Bone marrow (tissue), 2 donors: ENCODE results near the gene BICC1.

Experiments used
- DNase-seq, 2 donors: peaks; one replicate each; lab custom pipeline; 2025; lab: John Stamatoyannopoulos, UW

Gene BICC1

DNA sequence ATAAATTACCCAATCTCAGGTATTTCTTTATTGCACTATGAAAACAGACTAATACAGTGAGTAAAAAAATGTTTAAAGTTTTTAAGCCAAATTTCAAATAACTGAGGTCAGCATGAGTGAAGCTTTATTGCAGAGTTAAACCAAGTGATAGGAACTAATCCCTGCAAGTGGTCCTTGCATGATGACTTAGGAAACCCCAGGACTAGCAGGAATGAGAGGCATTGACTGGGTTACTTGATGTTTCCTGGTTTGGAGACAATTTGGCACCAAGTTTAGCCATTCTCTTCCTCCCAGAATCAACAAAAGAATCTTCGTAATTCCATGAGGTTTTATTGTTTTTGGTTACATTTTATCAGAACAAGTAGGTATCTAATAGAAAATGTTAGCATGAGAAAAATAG, 194.2 kb downstream of the BICC1 start:
- DNase-seq, result no peak

DNA sequence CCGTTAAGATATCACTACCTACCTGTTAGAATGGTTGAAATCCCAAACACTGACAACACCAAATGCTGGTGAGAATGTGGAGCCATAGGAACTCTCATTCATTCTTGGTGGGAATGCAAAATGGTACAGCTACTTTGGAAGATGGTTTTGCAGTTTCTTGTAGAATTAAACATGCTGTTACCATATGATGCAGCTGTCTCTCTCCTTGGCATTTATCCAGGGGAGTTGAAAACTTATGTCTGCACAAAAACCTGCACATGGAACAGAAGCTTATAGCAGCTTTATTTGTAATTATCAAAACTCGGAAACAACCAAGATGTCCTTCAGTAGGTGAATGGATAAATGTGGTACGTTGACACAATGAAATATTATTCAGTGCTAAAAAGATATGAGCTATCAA, 199.5 kb downstream of the BICC1 start:
- DNase-seq, result no peak

DNA sequence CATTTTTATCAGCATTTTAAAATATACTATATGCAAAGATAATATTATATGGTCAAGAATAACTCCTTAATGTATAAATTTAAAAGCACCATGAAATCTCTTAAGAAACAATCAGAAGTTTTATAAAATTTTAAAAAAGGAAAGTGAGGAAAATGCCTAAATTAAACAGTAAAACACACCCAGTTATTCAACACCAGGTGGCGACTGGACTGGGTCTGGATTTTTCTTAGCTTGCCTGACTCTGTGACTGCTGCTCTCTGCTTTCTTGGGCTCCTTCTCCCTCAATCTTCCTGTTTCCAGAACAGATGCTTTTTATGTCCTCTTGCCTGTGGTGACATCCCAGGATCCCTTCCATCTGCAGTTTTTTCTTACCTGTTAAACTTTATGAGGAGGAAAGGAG, 200.3 kb downstream of the BICC1 start:
- no peak for DNase-seq

DNA sequence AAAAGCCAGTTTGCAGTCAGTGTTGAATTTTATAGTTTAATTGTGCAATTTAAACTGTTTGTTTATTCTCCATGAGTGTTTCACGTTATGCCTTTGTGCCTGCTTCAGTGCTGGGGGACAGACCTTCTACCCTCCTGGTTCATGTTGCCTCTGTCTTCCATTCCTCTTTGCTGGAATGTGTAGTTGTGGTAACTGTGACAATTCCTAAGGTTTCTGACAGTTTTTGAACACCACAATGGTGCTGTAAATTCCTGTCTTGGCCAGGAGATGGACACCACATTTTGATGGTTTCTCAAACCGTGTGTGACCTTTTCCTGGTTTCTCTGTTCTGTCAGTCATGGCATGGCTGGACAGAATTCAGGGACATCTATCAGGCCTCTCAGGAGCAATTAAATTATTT, 201.7 kb downstream of the BICC1 start:
- no peak for DNase-seq

DNA sequence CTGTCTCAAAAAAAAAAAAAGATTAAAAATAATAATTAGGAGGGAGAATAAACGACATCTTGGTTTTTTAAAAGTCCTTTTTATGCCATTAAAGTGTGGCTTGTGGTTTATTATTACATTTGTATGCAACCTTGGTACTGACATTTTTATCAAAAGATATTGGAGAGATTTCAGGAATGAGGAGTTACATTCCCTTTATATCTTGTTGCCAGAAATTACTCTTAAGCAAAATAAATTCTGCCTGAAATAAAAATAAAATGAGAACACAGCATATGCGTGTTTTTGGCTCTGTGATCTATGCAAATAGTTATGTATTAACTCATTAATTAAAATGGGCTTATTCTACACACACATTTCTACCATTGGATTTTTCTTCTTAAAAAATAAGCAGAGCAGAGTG, 202.4 kb downstream of the BICC1 start:
- DNase-seq, result no peak

DNA sequence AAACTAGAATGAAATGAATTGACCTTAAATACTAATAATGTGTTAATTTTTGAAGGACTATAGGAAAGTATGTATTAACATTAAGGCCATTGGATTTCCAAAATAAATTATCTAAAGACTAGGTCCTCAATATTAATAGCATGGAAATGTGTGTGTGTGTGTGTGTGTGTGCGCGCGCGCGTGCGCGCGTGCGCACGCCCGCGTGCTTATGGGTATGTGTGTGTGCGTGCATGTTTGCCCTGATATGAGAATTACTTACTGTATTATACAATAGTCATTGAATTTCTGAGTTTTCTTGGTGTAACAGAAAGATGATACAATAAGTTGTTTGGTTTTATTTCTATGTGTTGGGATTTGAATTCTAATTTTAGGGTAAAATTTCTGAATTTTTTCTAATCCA, 205.9 kb downstream of the BICC1 start:
- no peak for DNase-seq

DNA sequence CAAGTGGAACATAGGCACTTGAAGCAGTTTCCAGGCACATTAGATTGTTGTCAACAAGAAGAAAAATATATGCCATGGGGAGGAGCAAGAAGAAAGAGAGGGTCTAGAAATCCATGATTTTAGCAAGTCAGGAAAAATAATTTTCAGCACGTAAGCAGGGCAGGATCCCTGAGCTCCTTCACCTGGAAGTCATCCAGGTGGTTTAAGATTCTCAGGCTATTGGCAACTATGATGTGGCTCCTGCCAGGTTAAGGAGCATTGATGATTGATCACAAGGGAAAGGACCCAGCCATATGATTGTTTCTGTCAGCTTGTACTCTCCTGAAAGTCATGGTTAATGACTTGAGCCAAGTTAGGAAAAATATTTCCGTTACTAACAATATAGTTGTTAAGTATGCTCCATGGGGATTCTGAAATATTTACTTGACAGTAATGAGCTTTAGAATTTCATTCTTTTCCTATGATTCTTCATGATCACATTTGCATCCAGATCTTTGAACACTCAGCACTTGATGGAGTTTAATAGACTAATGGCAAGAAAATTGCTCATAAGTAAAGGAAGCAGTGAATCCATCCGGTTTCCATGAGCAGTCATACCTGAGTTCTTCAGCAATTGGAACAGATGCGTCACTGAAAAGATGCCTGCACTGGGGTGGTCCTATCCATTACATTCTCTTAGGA, 209.1 kb downstream of the BICC1 start:
- DNase-seq, result no peak

DNA sequence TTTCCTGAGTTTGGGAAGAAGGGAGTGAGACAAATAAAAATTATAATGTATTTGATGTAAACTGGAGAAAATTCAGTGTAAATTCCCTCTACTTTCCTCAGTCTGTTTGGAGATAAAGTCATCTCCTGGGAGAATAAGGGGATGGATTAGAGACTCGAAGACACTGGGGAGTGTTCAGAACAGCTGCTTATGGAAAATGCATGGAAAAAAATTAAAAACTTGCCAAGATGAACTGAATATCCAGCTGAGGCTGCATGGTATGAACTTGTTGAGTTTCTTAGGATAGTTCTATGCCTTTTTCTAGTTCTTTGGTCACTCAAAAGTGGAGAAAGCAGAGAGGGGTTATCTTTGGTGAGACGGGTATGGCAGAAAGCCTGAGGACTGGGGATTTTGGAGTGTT, 210.5 kb downstream of the BICC1 start:
- no peak for DNase-seq

DNA sequence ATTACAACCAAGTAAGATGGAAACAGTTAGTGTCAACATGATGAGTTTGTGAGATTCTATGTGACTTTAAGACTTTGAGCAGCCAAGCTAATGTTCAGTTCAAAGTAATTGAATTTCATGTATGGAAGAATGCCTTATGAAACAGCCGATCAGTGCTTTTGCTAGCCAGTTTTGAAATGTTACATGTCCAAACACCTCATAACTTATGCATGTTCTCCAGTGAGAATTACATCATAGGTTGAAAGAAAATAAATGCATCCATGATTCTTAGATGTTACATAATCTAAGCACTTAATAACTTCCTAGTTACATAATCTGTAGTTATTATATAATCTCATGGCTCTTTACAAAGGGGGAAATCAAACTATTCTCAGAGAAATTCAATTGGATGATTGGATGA, 211.3 kb downstream of the BICC1 start:
- DNase-seq, result no peak

DNA sequence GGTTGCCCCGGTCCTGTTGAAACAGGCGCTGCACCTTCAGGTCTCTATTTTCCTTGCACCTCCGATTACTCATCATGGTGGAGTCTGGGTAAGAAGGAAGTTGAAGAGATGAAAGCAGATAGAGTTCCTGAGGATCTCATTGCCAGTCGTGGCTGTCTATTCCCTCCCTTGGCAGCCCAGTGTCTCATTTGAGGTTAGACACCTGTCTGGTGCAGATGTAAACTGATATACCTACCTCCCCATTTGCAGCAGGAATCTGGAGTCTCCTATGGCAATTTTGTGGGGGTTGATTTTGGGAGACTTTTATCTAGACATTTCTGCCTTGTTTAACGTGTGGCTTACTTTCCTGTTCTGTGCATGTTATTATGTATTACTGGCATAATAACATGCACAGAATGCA, 212.1 kb downstream of the BICC1 start:
- DNase-seq, result no peak

DNA sequence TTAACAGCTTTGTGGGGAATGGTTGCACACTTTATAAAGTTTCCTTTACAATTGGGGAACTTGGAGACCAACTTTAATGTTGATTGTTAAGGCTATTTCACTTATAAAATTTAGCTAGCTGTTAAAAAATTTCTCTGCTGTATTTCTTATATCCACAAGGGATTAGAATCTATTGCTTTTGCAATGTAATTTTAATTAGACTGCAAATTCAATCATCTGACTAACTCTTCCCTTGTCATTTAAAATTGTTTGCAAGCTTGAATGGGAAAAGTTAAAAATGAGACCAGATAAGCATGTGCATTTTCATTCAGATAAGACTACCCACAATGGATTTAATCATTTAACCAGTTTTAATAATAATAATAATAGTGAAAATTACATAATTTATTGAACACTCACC, 213.2 kb downstream of the BICC1 start:
- no peak for DNase-seq

DNA sequence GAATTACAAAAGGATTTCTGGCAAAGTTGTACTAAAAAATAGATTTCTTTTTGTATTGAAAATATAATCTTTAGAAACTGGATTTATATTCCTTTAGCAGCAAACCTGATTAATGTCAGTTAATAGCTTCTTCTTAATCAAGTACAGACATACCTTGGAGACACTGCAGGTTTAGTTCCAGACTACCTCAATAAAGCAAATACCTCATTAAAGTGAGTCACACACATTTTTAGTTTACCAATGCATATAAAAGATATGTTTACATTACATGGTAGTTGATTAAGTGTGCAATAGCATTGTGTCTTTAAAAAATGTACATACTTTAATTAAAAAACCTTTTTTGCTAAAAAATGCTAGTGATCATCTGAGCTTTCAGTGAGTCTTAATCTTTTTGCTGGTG, 215.0 kb downstream of the BICC1 start:
- DNase-seq, result no peak

DNA sequence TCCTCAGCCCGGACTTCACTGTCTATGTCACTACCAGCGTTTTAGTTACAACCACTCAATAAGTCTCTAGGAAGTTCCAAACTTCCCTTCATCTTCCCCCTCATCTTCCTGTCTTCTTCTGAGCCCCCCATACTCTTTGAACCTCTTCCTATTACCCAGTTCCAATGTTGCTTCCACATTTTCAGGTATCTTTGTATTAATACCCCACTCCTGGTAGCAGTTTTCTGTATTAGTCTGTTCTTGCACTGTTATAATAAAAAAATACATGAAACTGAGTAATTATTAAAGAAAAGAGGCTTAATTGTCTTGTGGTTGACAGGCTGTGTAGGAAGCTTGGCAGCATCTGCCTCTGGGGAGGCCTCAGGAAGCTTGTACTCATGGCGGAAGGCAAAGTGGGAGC, 218.6 kb downstream of the BICC1 start:
- DNase-seq, result no peak

DNA sequence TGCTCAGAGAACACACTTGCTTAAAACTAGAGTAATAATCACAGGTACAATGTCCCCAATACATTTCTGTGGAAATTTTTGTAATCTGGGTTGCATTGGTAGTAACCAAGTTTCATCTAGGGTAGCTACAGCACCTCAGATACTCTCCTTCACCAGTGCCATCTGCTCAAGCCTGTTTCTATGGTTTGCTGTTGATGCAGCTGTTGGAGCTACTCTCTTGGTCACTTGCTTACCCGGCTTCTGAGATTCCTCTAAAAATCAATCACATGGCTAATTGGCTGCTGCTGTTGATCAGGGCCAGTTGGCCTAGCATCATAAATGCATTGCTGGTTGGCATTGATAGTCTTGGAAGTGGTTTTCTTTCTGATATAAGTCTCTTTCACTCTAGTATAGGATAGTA, 220.8 kb downstream of the BICC1 start:
- DNase-seq, result no peak

DNA sequence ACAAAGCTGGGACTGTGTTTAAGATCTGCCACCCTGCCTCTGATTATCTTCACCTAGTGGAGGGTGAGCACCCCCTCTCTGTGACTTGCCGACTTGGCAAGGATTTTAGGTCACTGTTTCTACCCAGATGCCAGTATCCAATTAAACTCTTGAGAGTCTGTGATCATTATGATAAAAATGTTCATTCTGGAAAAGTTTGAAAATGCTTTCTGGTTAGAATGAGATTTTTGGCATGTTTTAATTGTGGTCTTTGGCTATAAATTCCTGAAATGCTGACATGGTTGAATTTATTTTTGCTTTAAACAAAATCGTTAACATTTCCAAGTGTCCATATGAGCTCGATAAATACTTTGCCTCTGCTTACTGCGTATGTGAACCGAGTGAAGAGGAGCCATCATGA, 221.4 kb downstream of the BICC1 start:
- no peak for DNase-seq

DNA sequence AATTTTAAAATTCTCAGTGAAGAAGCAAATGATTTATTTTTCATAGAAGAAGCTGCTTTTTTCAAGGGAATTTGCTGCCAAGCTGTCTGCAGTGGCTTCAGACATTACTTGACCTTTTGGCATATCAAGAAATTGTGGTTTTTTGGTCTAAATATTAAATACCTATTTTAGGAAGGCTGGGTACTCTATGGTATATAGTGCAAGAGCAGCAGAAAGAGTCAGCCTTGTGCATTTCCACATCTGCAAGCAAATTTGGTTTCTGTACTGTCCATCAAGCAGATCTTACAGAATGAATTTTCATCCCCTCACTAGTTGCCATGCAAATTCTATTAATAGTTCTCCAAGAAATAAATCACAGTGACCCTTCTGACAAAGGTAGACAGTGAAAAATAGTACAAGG, 222.0 kb downstream of the BICC1 start:
- DNase-seq, result no peak

DNA sequence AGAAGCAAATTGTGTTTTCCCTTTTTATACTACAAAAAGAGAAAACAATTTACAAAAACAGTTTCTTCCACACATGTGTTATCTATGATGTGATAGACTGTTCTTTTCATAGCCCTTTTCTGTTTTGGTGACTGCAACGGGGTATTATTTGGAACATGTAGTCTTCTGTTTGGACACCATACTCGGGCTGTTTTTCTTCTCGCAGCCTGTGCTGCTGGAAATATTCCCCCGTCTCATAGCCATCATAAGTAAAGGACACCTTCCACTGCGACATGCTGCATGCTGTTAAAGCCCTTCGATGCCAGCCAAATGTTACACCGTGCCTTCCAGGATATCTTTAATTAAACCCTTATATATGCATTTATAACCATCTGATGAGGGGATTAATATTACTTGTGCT, 222.4 kb downstream of the BICC1 start:
- DNase-seq, result no peak

DNA sequence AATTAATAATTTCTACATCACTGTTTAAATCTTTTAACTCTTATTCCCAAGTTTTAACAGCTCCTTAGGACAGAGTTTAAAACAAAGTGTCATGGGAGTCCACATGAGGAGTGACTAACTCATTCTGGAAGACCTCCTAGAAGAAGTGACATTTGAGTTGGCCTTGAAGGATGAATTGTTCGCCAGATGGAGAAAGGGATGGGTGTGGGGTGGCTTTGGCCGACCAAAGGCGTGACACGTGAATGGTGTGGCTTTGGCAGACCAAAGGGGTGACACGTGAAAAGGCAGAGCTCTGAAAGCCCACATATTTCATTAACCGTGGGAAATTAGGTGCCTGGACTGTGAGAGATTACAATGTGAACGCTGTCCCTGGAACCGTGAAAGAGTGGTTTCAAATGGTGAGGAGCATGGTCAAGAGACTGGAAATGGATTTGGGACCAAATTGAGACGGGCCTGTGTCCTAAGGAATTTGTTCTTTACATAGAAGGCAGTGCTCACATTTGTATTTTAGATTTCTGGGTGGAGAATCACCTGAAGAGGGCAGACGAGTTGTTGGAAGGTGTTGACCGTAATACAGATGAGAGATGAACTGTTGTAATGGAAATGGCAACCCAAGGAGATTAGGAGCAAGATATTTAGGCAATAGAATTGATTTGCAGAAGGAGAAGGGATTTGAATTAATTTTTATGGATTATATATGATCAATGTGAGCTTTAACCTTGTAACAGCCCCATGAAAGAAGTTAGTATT, 228.1 kb downstream of the BICC1 start:
- no peak for DNase-seq

DNA sequence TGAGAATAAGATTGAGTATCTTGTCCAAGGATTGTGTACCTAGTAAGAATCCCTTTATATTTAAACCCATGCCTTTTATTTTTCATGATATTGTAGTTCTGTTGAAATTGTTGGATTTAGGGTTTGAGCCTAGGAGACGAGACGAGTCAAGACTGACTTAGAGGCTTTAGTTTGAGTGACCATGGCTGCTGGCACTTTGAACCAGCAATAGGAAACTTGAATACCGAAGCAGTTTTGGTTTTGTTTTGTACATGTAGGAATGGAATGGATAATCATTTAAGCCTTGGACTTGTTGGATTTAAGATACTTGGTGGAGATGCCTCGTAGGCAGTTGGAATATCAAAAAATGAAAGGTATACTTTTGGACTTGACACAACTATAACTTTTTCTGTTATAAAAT, 229.0 kb downstream of the BICC1 start:
- DNase-seq, result no peak

DNA sequence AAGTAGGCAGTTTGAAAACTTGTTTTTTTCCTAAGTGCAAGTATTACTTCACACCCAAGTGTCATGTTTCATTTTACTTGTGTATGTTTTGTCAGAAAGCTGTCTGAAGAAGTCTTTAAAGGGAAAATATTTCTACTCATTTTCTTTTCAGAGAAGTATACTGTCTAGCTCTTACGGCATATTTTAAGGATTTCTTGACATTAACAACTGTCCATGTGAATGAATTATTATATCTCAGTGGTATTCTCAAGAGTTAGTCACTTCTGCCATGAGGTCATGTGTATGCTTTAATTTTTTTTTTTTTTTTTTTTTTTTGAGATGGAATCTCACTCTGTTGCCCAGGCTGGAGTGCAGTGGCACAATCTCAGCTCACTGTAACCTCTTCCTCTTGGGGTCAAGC, 229.5 kb downstream of the BICC1 start:
- DNase-seq, result no peak

DNA sequence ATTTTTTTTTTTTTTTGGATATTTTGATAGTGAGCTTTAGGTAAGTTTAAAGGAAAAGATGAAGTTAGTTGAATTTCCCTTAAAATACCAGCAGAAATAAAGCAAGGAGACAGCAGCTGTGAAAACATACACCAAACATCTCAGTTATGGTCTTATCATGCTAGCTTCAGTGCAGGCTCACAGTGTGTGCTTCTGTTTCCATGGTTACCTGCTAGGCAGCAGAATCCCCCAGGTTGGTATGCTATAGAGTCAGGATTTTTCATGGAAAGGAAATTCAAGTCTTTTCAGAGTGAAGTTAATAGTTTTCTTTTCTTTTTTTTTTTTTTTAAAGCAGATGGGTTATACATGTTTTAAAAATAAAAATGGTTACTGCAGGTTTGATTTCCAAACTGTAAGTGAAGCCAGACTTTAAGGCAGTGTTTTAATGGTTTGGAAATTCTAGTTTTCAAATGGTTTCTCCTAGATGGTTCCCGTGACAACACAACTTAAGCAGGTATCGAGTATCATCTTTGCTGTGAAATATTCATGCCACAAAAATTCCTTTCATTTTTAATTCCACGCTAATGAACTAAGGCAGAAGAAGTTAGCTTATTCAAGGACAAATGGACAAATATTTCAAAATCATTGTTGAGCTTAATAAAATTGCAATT, 230.9 kb downstream of the BICC1 start:
- no peak for DNase-seq

DNA sequence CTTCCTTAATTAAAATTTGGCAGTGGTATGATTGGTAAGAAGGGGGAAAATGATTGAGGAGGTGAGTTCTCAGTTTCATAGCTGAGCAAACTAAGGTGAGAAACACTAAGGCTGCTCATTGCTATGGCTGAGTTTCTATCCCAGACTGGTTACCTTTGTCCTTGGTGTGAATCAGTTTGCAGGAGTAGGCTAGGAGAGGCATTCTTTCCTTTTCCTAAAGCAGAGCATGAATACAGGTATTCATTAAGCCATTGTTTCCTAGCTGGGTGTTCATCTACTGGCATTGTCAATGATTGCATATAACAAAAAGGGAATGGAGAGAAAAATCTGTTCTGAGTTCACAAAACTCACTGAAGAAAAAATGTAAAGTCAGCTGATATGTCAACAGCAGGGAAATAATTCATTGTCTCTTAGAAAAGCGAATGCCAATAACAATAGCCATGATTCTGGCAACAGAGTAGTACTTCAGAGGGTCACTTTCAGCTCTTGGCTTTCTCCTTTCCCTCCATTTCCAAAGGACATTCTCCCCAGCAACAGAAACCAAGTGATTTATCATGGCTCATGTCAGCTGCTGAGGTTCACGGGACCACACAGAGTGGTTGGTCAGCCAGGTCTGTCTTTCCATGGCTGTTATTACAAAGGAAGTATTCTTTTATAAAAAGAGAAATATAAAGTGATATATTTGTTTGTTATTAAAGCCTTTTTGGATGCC, 234.0 kb downstream of the BICC1 start:
- no peak for DNase-seq

DNA sequence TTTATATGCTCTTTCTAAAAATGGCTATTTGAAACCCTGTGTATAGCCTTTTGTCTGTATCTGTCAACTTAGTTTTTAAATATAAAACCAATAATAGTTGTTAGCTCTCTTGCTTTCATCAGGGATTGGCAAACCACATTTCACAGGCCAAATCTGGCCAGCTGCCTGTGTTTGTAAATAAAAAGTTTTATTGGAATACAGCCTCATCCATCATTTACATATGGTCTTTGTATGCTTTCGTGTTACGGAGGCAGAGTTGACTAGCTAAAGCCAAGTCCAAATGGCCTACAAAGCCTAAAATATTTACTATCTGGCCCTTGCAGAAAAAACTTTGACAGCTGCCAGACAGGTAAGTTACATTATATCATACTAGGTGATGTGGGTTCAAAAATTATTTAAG, 235.0 kb downstream of the BICC1 start:
- no peak for DNase-seq
